ENCODE measurements around the gene SFMBT2. TPM values are rescaled to one million over a fixed set of nuclear protein-coding genes. Genes with fewer than 3 reads are reported as not detected.

Gene SFMBT2
- total RNA-seq, 2 donors from 2014 or later = 12.2 to 18.5 TPM

DNA sequence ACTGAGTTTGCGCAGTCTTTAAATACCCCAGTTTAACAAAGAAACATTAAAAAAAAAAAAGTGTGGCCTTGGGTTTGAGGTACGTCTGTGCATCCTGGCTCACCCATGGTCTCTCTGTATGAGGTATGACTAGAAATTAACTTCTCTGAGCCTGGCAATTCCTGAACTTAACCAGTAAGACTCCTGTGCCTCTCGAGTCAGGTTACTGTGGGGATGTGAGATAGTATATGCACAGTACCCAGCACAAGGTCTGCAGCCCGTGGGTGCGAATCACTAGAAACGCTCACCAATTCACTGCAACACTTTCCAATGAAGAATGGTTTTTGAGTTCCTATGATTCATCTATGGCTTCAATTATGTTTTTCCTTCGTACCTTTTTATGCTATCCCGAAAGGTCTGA lies 149.9 kb downstream of the SFMBT2 start:
- H3K27me3 ChIP-seq (replicated peaks; ENCODE audit: insufficient read depth) = no peaks in the 10 kb centered on the region
- no peaks in the 10 kb centered on the region for H3K9me3 ChIP-seq
- no peak for DNase-seq (ENCODE audit: low spot score)
- no peaks in the 10 kb centered on the region for H3K36me3 ChIP-seq
- peak overlapping the region; percentile 40 to 43 for H3K27ac ChIP-seq
- no peak overlapping the region for H3K4me3 ChIP-seq
- no peak for TF ChIP-seq POLR2A (IDR thresholded peaks at IDR 0.05)
- no peak for TF ChIP-seq POLR2AphosphoS5 (IDR thresholded peaks at IDR 0.05)
- TF ChIP-seq, protein P1, sequence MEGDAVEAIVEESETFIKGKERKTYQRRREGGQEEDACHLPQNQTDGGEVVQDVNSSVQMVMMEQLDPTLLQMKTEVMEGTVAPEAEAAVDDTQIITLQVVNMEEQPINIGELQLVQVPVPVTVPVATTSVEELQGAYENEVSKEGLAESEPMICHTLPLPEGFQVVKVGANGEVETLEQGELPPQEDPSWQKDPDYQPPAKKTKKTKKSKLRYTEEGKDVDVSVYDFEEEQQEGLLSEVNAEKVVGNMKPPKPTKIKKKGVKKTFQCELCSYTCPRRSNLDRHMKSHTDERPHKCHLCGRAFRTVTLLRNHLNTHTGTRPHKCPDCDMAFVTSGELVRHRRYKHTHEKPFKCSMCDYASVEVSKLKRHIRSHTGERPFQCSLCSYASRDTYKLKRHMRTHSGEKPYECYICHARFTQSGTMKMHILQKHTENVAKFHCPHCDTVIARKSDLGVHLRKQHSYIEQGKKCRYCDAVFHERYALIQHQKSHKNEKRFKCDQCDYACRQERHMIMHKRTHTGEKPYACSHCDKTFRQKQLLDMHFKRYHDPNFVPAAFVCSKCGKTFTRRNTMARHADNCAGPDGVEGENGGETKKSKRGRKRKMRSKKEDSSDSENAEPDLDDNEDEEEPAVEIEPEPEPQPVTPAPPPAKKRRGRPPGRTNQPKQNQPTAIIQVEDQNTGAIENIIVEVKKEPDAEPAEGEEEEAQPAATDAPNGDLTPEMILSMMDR (IDR thresholded peaks at IDR 0.05) = no peak
- 76% methylated on average over 8 of the region's 8 CpGs for WGBS
- intact Hi-C loops (cut with DNase I) = loop anchor here (1.0 to 10.0 kb wide), 3 partner anchors 41 to 166 kb away; no protein-coding TSS in a partner anchor
- peaks cover 6% of the 10 kb centered on the region for H3K4me1 ChIP-seq (replicated peaks)

DNA sequence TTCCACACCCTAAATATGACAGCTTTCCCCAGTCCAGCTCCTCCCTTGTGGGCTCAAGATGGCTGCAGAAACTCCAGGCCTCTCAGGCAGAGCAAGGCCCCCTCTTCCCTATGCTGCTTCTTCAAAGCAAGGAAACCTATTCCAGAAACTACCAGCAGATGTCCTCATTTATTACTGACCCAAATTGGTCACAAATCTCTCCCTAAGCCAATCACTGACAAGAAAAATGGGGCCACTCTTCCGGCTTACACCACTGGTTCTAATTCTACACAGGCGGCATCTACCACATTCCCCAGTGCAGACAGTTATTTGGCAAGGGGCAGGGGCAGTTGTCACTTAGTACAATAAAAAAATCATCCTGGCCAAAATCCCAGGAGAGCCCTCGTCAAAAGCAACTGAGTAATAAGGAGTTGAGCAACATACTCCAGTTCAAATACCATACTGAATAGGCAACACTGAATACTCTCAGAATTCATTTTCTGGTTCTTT lies 150.4 kb downstream of the SFMBT2 start:
- Histone ChIP-seq H3K27me3 (replicated peaks; ENCODE audit: insufficient read depth) (no peaks in the 10 kb centered on the region), H3K4me1 (replicated peaks) (peaks cover 6% of the 10 kb centered on the region), H3K9me3 (no peaks in the 10 kb centered on the region), H3K27ac (peak overlapping the region; percentile 40 to 56), H3K4me3 (no peak overlapping the region), H3K36me3 (no peaks in the 10 kb centered on the region)
- TF ChIP-seq POLR2AphosphoS5 (IDR thresholded peaks at IDR 0.05) = peak; percentile 92
- TF ChIP-seq, protein P1 (IDR thresholded peaks at IDR 0.05) = peak; percentile 40 to 81 (median 73)
- TF ChIP-seq POLR2A (IDR thresholded peaks at IDR 0.05) = no peak
- peak; percentile 90 for DNase-seq (ENCODE audit: low spot score)
- 2% methylated on average over 3 of the region's 3 CpGs for WGBS
- intact Hi-C loops (cut with DNase I) = loop anchor here (1.0 to 10.0 kb wide), 3 partner anchors 42 to 166 kb away; no protein-coding TSS in a partner anchor

DNA sequence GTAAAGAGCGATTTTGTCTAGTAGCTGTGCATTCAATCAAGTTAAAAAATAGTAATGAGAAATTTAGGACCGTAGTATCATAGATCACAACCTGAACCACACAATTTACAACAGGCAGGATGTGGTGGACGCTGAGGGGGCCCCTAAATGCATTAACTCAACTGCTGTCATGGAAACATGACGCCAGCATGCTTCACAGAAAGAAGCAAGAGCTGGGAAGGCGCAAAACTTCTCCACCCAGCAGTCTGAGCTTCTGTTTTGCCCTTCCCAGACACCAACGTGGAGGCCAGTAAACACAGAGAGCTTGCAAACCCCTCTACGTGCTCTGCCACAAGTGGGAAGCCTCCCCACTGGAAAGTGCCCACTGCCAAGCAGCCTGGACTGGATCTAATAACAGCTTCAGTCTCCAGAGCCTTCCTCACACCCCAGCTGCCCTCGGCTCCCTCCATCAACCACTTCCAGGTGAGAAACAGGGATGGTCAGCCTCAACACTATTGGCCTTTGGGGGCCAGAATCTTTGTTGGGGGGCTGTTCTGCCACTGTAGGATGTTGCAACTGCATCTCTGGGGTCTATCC lies 151.8 kb downstream of the SFMBT2 start:
- TF ChIP-seq, protein P1 (IDR thresholded peaks at IDR 0.05) = no peak
- TF ChIP-seq POLR2A (IDR thresholded peaks at IDR 0.05) (no peak), POLR2AphosphoS5 (IDR thresholded peaks at IDR 0.05) (no peak)
- WGBS = 75% methylated on average over 8 of the region's 8 CpGs
- no peak for DNase-seq (ENCODE audit: low spot score)
- intact Hi-C loops (cut with DNase I) = loop anchor here (5.0 to 10.0 kb wide), 2 partner anchors 342 to 474 kb away; no protein-coding TSS in a partner anchor
- Histone ChIP-seq H3K27me3 (replicated peaks; ENCODE audit: insufficient read depth) (no peaks in the 10 kb centered on the region), H3K27ac (no peak overlapping the region), H3K36me3 (no peaks in the 10 kb centered on the region), H3K4me1 (replicated peaks) (peaks cover 6% of the 10 kb centered on the region), H3K4me3 (no peak overlapping the region), H3K9me3 (no peaks in the 10 kb centered on the region)

DNA sequence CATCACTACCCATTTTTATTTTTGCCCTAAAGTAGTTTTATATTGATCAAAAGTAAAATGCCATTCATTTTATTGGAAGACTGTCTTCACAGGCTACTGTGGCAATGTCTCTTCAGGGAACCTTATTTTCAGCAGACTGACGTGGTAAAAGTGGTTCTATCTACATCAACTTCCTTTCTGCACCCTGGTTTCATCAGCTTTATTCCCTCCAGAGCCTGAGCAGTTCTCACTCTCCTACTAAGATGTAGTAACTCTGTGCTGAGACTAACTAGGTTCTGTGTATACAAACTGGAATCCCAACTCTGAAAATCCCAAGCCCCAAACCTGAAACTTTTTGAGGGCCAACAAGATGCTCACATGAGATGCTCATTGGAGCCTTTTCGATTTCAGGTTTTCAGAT lies 155.3 kb downstream of the SFMBT2 start:
- Histone ChIP-seq H3K9me3 (no peaks in the 10 kb centered on the region), H3K27ac (no peak overlapping the region), H3K27me3 (replicated peaks; ENCODE audit: insufficient read depth) (no peaks in the 10 kb centered on the region), H3K4me3 (no peak overlapping the region), H3K36me3 (no peaks in the 10 kb centered on the region), H3K4me1 (replicated peaks) (no peaks in the 10 kb centered on the region)
- DNase-seq (ENCODE audit: low spot score) = no peak
- TF ChIP-seq POLR2A (IDR thresholded peaks at IDR 0.05) (no peak), POLR2AphosphoS5 (IDR thresholded peaks at IDR 0.05) (no peak)
- TF ChIP-seq, protein P1 (IDR thresholded peaks at IDR 0.05) = no peak
- 88% methylated on average over 2 of the region's 2 CpGs for WGBS
- intact Hi-C loops (cut with DNase I) = loop anchor here (5.0 to 10.0 kb wide), 2 partner anchors 338 to 471 kb away; no protein-coding TSS in a partner anchor

Measured in prostate gland (tissue), 2 donors.